Measurements from ENCODE around the gene LATS1.
"Not testable (repeated sequence)": the region's sequence is repeated elsewhere in the genome, so short reads cannot be mapped to it uniquely, and the experiment has no call there.

The LATS1 gene

DNA sequence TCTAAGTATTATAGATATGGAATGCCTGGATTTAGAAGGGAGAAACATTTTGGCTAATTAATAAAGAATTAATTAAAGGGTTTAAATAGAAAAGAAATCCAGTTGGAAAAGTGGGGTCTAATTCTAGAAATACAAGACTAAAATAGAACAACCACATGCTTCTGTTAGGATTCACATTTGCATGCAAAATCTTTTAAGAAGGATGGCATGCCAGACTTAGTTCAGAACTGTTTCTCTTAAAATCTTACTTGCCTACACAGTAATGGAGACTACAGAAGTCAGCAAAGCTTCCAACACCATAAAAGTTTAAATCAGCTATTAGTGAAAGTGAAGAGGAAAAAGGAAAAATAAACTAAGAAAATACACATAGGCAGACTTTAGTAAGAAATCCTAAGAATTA is 36.7 kb downstream of the LATS1 start:
- TF ChIP-seq, protein P1, sequence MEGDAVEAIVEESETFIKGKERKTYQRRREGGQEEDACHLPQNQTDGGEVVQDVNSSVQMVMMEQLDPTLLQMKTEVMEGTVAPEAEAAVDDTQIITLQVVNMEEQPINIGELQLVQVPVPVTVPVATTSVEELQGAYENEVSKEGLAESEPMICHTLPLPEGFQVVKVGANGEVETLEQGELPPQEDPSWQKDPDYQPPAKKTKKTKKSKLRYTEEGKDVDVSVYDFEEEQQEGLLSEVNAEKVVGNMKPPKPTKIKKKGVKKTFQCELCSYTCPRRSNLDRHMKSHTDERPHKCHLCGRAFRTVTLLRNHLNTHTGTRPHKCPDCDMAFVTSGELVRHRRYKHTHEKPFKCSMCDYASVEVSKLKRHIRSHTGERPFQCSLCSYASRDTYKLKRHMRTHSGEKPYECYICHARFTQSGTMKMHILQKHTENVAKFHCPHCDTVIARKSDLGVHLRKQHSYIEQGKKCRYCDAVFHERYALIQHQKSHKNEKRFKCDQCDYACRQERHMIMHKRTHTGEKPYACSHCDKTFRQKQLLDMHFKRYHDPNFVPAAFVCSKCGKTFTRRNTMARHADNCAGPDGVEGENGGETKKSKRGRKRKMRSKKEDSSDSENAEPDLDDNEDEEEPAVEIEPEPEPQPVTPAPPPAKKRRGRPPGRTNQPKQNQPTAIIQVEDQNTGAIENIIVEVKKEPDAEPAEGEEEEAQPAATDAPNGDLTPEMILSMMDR (IDR thresholded peaks at IDR 0.05; ENCODE audit: control extremely low read depth, extremely low read depth, low read depth, missing control alignments): no peak
- POLR2A ChIA-PET: interaction anchor here (0.6 kb wide), 1 partner anchor 116 kb away, joined by 3 read pairs; no protein-coding TSS in a partner anchor
- CTCF ChIA-PET: no interaction called here
- no peak for DNase-seq (ENCODE audit: extremely low spot score)

DNA sequence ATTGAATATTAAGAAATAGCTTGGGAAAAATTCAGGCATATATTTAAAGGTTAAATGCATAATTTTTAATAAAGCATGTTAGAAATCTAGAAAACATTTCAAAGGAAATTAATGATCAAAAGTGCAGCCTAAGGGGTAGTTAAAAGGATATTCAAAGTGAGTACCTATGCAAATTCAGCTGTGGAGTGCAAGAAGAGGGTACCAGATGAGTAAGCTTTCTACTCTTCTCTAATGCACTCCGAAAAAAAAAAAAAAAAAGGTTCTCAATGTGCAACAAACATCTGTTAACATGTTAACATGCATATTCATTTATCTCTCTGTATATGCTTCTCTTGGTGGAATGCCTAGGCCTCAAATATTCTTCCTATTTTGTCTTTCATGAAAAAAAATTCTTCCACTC is 37.4 kb downstream of the LATS1 start:
- ChIA-PET CTCF (no interaction called here), POLR2A (interaction anchor here (0.6 kb wide), 1 partner anchor 456 kb away, joined by 3 read pairs; no protein-coding TSS in a partner anchor)
- TF ChIP-seq, protein P1 (IDR thresholded peaks at IDR 0.05; ENCODE audit: control extremely low read depth, extremely low read depth, low read depth, missing control alignments): no peak
- peak; percentile 23 for DNase-seq (ENCODE audit: extremely low spot score)

DNA sequence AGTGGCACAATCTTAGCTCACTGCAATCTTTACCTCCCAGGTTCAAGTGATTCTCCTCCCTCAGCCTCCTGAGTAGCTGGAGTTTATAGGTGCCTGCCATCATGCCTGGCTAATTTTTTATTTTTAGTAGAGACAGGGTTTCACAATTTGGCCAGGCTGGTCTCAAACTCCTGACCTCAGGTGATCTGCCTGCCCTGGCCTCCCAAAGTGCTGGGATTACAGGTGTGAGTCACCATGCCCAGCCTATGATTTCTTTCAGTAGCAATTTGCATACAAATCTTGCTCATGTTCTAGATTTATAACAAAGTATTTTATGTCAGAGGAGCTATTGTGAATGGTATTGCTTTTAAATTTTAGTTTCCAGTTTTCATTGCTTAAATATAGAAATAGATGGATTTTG is 45.6 kb downstream of the LATS1 start:
- CTCF ChIA-PET: interaction anchor here (2.1 to 2.7 kb wide), 2 partner anchors 11 to 13 kb away, joined by 5 read pairs; no protein-coding TSS in a partner anchor
- DNase-seq (ENCODE audit: extremely low spot score); POLR2A ChIA-PET: not testable (repeated sequence)

DNA sequence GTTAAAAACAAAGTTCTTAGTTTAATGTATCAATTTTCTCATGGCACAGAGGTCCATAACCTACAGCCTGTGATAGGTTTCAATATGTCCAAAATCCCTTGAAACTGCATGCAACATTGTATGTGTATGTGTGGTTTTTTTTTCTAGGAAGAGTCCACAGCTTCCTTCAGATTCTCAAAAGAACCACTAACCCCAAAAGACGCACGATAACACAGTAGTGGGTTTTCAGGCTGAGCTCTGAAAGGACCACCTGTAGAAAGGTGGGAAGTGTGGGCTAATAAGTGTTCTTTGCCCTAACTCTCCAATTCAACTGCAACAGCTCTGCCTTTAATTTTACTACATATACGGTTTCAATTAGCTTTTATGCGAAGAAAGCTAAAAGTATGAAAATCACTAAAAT is 57.9 kb downstream of the LATS1 start:
- TF ChIP-seq, protein P1 (IDR thresholded peaks at IDR 0.05; ENCODE audit: control extremely low read depth, extremely low read depth, low read depth, missing control alignments): no peak
- ChIA-PET POLR2A (no interaction called here), CTCF (interaction anchor here (0.7 to 1.6 kb wide), 3 partner anchors 9 to 52 kb away, joined by 3 to 6 read pairs (median 5); no protein-coding TSS in a partner anchor)
- DNase-seq (ENCODE audit: extremely low spot score): no peak

DNA sequence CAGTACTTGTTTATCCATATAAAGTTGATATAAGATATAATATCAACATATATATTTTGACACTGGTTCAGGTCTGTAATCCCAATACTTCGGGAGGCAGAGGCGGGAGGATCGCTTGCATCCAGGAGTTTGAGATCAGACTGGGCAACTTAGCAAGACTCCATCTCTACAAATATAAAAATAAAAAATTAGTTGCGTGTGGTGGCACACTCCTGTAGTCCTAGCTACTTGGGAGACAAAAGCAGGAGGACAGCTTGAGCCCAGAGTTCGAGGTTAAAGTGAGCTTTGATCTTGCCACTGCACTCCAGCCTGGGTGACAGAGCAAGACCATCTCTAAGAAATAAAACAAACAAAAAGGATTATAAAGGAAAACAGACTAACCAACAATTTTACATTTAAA is 60.5 kb downstream of the LATS1 start:
- CTCF ChIA-PET: interaction anchor here (0.8 kb wide), 1 partner anchor 45 kb away, joined by 3 read pairs; no protein-coding TSS in a partner anchor
- TF ChIP-seq, protein P1 (IDR thresholded peaks at IDR 0.05; ENCODE audit: control extremely low read depth, extremely low read depth, low read depth, missing control alignments): no peak
- DNase-seq (ENCODE audit: extremely low spot score): no peak
- POLR2A ChIA-PET: no interaction called here

DNA sequence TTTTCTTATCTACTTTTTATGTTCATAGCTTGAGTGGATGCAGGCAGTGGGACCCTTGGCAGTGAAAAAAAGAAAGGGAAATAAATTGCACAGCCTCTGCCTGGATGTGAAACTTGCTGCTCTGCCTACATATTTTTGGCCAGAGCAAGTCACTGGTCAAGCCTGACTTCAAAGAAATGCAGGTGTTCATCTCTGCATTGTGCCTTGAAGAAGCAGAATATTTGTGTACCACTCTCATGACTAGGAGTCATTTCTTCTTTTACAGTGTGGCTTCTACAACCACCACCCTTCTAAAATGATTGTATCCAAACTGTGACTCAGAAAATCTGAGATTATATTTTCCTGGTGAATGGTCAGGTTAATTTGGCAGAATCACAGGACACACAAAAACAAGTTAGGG is 66.8 kb downstream of the LATS1 start:
- CTCF ChIA-PET: interaction anchor here (0.7 to 2.0 kb wide), 6 partner anchors 8 to 105 kb away, joined by 3 to 6 read pairs (median 4); partner anchors contain the start of gene PPIL4
- peak; percentile 52 for DNase-seq (ENCODE audit: extremely low spot score)
- POLR2A ChIA-PET: no interaction called here
- TF ChIP-seq, protein P1 (IDR thresholded peaks at IDR 0.05; ENCODE audit: control extremely low read depth, extremely low read depth, low read depth, missing control alignments): no peak

Measured in GM10248 (cell line).